NAMALWA (cell line): Measurements from ENCODE around the gene RAD23B.

Experiments
- DNase-seq: peaks from one replicate; pipeline ENCODE4 v3.0.0-alpha.2; 2015; ENCODE audit warnings: low spot score

Gene RAD23B

DNA sequence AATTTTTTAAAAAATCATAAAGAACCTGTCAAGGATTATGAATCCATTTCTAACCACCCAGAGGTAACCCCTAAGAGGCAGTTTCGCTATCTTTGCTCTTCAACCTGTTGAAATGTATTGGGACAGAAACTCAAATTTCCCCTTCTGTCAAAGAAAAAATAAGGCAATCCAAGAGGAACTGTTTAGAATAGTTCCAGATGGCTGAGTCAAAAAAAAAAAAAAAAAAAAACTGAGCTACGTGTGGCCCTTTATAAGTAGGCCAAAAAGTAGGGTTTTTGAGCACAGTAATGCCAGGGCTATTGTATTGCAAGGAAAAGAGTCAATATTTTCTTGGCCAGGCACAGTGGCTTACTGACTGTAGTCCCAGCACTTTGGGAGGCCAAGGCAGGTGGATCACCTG is 94.9 kb downstream of the RAD23B start:
- DNase-seq, result no peak
